HG03045 (cell line): Measurements from ENCODE around the gene MAMSTR.
"Not testable (repeated sequence)": the region's sequence is repeated elsewhere in the genome, so short reads cannot be mapped to it uniquely, and the experiment has no call there.

Source experiments
- ATAC-seq: cut with Tn5 transposase; IDR thresholded peaks from one replicate; pipeline ENCODE4 v1.9.1; 2021; ENCODE audit warnings: mild to moderate bottlenecking, moderate library complexity; ENCODE audit not compliant: unreplicated experiment

Gene MAMSTR, protein sequence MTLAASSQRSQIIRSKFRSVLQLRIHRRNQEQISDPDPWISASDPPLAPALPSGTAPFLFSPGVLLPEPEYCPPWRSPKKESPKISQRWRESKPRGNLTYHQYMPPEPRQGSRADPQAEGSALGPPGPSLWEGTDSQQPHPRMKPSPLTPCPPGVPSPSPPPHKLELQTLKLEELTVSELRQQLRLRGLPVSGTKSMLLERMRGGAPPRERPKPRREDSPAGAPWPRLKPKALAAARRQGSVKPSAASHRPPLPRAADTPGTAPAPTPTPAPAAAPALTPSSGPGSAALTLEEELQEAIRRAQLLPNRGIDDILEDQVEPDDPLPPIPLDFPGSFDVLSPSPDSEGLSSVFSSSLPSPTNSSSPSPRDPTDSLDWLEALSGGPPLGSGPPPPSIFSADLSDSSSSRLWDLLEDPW

GRCh38 chr19:48719263-48720171 is at the start of gene MAMSTR:
MAMSTR (minus strand) TSS chr19:48719725; CDS start chr19:48719031, 694 bp downstream.
- ATAC-seq = no peak

- no peak for ATAC-seq
Measured at GRCh38 chr19:48768994-48769713, 49.6 kb upstream of the MAMSTR start.

GRCh38 chr19:48768171-48768753 is 48.7 kb upstream of the MAMSTR start:
- not testable (repeated sequence) for ATAC-seq

DNA sequence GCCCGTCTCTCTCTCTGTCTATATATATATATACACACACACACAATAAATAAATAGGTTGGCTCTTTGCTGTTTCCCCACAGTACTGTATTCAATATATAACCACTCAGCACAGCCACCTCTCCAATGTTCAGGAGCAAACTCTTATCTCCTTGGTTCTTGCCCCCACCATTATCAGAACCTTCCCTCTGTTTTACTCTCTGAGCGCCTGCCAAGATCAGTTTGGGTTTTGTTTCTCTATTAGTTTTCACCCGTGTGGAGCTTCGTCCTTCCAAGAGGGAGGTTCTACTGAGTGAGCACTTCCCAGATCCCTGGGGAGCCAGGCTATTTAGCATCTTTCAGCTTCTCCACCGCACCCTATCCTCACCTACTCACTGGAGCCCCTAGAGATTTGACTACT is 46.3 kb upstream of the MAMSTR start:
- ATAC-seq = not testable (repeated sequence)

DNA sequence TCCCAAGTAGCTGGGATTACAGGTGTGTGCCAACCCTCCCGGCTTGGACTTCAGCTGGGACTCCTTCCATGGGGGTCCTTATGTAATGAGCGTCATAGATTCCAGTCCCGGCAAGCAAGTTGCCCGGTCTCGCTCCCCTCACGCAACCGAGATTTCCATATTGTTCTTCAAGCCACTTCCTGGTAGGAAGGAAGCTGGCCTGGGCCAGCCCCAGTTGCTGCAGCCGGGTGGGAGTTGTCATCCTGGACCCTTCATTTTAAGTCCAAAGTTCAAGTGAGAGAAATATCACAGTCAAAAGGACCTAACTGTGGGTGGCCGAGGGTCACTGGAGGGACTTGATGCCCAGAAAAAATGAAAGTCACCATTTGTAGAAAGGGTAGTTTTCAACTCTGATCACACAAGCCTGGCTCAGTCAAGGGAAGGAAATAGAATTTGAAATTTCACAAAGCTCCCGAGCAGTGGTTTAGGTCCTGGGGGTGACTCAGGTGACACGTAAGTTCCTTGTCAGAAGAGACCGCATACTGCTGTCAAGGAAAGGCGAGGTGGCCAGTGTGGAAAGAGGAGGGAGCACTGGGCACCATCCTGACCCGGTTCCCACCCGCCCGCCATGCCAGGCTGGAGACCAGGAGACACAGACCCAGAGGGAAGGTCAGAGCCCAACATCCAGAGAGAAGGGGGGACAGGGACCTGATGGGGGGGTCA is 41.1 kb upstream of the MAMSTR start:
- no peak for ATAC-seq

- ATAC-seq = no peak
Measured at GRCh38 chr19:48757741-48758144, 38.2 kb upstream of the MAMSTR start.

GRCh38 chr19:48757089-48757675 is 37.7 kb upstream of the MAMSTR start:
- ATAC-seq = no peak

GRCh38 chr19:48756686-48757085 is 37.2 kb upstream of the MAMSTR start:
- ATAC-seq = no peak

DNA sequence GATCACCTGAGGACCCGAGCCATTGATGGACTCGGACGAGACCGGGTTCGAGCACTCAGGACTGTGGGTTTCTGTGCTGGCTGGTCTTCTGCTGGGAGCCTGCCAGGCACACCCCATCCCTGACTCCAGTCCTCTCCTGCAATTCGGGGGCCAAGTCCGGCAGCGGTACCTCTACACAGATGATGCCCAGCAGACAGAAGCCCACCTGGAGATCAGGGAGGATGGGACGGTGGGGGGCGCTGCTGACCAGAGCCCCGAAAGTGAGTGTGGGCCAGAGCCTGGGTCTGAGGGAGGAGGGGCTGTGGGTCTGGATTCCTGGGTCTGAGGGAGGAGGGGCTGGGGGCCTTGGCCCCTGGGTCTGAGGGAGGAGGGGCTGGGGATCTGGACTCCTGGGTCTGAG is 36.7 kb upstream of the MAMSTR start:
- ATAC-seq = no peak

GRCh38 chr19:48755787-48756186 is 36.3 kb upstream of the MAMSTR start:
- no peak for ATAC-seq

GRCh38 chr19:48755084-48755641 is 35.6 kb upstream of the MAMSTR start, which contains the start of gene FGF21:
FGF21 (plus strand) TSS chr19:48755524; CDS start chr19:48756237, 713 bp downstream.
- ATAC-seq = no peak

- no peak for ATAC-seq
Measured at GRCh38 chr19:48752496-48753365, 33.2 kb upstream of the MAMSTR start, which contains the start of gene FUT1. FUT1 (minus strand) TSS chr19:48752641; CDS start chr19:48751281, 1,360 bp downstream.

DNA sequence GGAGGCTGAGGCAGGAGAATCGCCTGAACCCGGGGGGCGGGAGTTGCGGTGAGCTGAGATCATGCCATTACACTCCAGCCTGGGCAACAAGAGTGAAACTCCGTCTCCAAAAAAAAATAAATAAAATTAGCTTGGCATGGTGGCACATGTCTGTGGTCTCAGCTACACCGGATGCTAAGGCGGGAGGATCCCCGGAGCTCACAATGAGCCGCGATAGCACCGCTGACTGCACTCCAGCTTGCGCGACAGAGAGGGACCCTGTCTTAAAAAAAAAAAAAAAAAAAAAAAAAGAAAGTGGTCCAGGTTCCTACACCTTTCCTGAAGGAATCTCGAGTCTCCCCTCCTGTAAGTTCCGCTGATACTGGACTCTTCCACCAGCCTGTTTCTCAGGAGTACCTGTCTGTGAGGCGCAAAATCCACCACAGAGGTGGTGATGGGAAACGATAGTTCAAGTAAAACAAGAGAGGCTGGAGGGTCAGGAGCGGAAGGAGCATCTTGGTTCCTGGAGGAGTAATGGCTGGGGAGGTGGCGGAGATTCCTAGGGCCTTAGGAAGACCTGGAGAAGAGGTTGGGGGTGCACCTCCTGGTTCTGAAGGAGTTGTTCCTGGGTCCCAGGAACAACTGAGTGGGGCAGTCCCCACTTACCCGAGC is 32.4 kb upstream of the MAMSTR start:
- ATAC-seq = no peak

- no peak for ATAC-seq
Measured at GRCh38 chr19:48750771-48751504, 31.4 kb upstream of the MAMSTR start.

- ATAC-seq = no peak
Measured at GRCh38 chr19:48750351-48750750, 30.8 kb upstream of the MAMSTR start.

DNA sequence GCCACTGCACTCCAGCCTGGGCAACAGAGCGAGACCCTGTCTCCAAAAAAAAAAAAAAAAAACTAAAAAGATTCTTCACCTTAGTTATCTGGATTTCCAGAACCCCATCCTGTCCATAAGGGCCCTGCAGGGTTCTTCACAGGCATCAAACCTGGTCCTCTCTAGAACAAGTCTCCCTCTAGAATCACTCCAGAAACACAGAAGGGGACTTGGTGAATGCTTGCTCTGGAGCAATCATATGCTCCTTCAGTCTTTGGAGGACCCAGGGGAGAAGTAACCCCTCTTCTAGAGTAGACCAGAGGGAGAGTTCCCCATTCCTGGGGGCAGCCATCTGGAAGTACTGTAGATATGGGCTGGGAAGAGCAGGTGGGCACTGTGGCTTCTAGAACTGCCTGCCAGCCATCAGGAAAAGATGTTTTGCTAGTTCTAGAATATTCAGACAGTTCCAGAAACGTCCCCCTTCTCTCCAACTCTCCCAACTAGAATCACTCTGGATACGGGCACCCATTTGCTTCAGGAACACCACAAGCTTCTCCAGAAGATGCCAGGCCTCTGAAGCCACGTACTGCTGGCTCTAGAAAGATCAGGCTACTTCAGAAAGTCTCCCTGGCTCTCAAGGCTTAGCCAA is 30.2 kb upstream of the MAMSTR start:
- no peak for ATAC-seq
